Measurements from ENCODE around the gene STAC.
"Not testable (repeated sequence)": the region's sequence is repeated elsewhere in the genome, so short reads cannot be mapped to it uniquely, and the experiment has no call there.

STAC gene

GRCh38 chr3:36560685-36561084 is 180.4 kb downstream of the STAC start:
- H3K4me3 ChIP-seq (ENCODE audit: low read depth, low read length): no peak overlapping the region
- POLR2A ChIA-PET: no interaction called here
- no peak for TF ChIP-seq CTCF (IDR thresholded peaks at IDR 0.05; ENCODE audit: insufficient read depth, low read length, missing control alignments)
- DNase-seq (ENCODE audit: low read depth, low spot score): no peak
- CTCF ChIA-PET: interaction anchor here (1.9 kb wide), 1 partner anchor 20 kb away, joined by 6 read pairs; no protein-coding TSS in a partner anchor

GRCh38 chr3:36561601-36562000 is 181.3 kb downstream of the STAC start:
- CTCF ChIA-PET: interaction anchor here (0.7 to 1.9 kb wide), 2 partner anchors 21 to 140 kb away, joined by 4 to 6 read pairs; no protein-coding TSS in a partner anchor

GRCh38 chr3:36562945-36563344 is 182.6 kb downstream of the STAC start:
- CTCF ChIA-PET: no interaction called here

More at GRCh38 chr3:36561601-36562000, 181.3 kb downstream of the STAC start:
- no peak overlapping the region for H3K4me3 ChIP-seq (ENCODE audit: low read depth, low read length)
- POLR2A ChIA-PET: no interaction called here
- no peak for DNase-seq (ENCODE audit: low read depth, low spot score)
- no peak for TF ChIP-seq CTCF (IDR thresholded peaks at IDR 0.05; ENCODE audit: insufficient read depth, low read length, missing control alignments)

GRCh38 chr3:36575241-36575640 is 194.9 kb downstream of the STAC start:
- ChIA-PET POLR2A (no interaction called here), CTCF (interaction anchor here (0.6 to 1.3 kb wide), 2 partner anchors 15 to 27 kb away, joined by 3 read pairs; no protein-coding TSS in a partner anchor)
- TF ChIP-seq CTCF (IDR thresholded peaks at IDR 0.05; ENCODE audit: insufficient read depth, low read length, missing control alignments): no peak
- H3K4me3 ChIP-seq (ENCODE audit: low read depth, low read length): no peak overlapping the region
- DNase-seq (ENCODE audit: low read depth, low spot score): no peak

More at GRCh38 chr3:36562945-36563344, 182.6 kb downstream of the STAC start:
- POLR2A ChIA-PET: no interaction called here
- H3K4me3 ChIP-seq (ENCODE audit: low read depth, low read length): no peak overlapping the region
- DNase-seq (ENCODE audit: low read depth, low spot score): no peak
- TF ChIP-seq CTCF (IDR thresholded peaks at IDR 0.05; ENCODE audit: insufficient read depth, low read length, missing control alignments): no peak

GRCh38 chr3:36578418-36578817 is 198.1 kb downstream of the STAC start:
- CTCF ChIA-PET; H3K4me3 ChIP-seq (ENCODE audit: low read depth, low read length); DNase-seq (ENCODE audit: low read depth, low spot score); POLR2A ChIA-PET: not testable (repeated sequence)

GRCh38 chr3:36579746-36580145 is 199.4 kb downstream of the STAC start:
- H3K4me3 ChIP-seq (ENCODE audit: low read depth, low read length): no peak overlapping the region
- ChIA-PET POLR2A (no interaction called here), CTCF (no interaction called here)
- no peak for DNase-seq (ENCODE audit: low read depth, low spot score)
- no peak for TF ChIP-seq CTCF (IDR thresholded peaks at IDR 0.05; ENCODE audit: insufficient read depth, low read length, missing control alignments)

- POLR2A ChIA-PET: no interaction called here
- no peak overlapping the region for H3K4me3 ChIP-seq (ENCODE audit: low read depth, low read length)
- no peak for TF ChIP-seq CTCF (IDR thresholded peaks at IDR 0.05; ENCODE audit: insufficient read depth, low read length, missing control alignments)
- CTCF ChIA-PET: interaction anchor here (0.7 kb wide), 1 partner anchor 615 kb away, joined by 3 read pairs; no protein-coding TSS in a partner anchor
- DNase-seq (ENCODE audit: low read depth, low spot score): no peak
Observed at GRCh38 chr3:36580716-36581115, 200.4 kb downstream of the STAC start.
